IMR-90 (cell line): ENCODE measurements around the gene DPYD. TPM values are rescaled to one million over a fixed set of nuclear protein-coding genes. Genes with fewer than 3 reads are reported as not detected.

ENCODE experiments used
- ATAC-seq: fragments of 200-7000 bp; cut with Tn5 transposase; 2 replicates; pipeline ENCODE4 v1.9.1; 2020; ENCODE audit warnings: low read depth, mild to moderate bottlenecking, moderate library complexity
- BruUV-seq: library from RNA; stranded (reverse); fragments of 400-500 nt; replicated peaks from 2 replicates; lab custom pipeline; 2021; lab: Mats Ljungman, UMichigan
- CTCF ChIA-PET: fragments of 300-600 bp; formaldehyde crosslinking; extraction: SDS; loops from one replicate; lab custom pipeline; 2021; ENCODE audit warnings: antibody characterized with exemption; lab: Yijun Ruan, JAX
- POLR2A ChIA-PET: fragments of 300-600 bp; sonication (Branson Sonifier 250); formaldehyde crosslinking; loops from one replicate; lab custom pipeline; 2022; ENCODE audit warnings: antibody characterized with exemption; ENCODE audit not compliant: unreplicated experiment; lab: Charles Lee
- DNase-seq: peaks from one replicate; pipeline ENCODE4 v3.0.0; 2013
- H2AFZ ChIP-seq: replicated peaks from 2 replicates; pipeline ENCODE3; 2013; ENCODE audit warnings: low read length, mild to moderate bottlenecking; ENCODE audit not compliant: poor library complexity
- H2AK5ac ChIP-seq: 2 replicates; pipeline ENCODE4 v1.6.1; 2013; ENCODE audit warnings: low read depth, low read length, inconsistent platforms
- H2AK9ac ChIP-seq: replicated peaks from 2 replicates; pipeline ENCODE3; 2013; ENCODE audit warnings: mild to moderate bottlenecking, low read depth, low read length, moderate library complexity; ENCODE audit not compliant: poor library complexity
- H2BK120ac ChIP-seq: 2 replicates; pipeline ENCODE4 v1.6.1; 2013; ENCODE audit warnings: low read depth, low read length, inconsistent platforms
- H2BK15ac ChIP-seq: 3 replicates; pipeline ENCODE4 v1.6.1; 2013; ENCODE audit warnings: low read depth, low read length, inconsistent platforms
- H2BK20ac ChIP-seq: 2 replicates; pipeline ENCODE4 v1.6.1; 2013; ENCODE audit warnings: low read depth, mild to moderate bottlenecking, inconsistent platforms, low read length, moderate library complexity
- H2BK5ac ChIP-seq: 2 replicates; pipeline ENCODE4 v1.6.1; 2013; ENCODE audit warnings: mild to moderate bottlenecking, low read depth, low read length, inconsistent platforms; ENCODE audit not compliant: poor library complexity, severe bottlenecking
- H3K14ac ChIP-seq: replicated peaks from 2 replicates; pipeline ENCODE4 v1.6.1; 2013; ENCODE audit warnings: low read depth, low read length, inconsistent platforms
- H3K18ac ChIP-seq: 2 replicates; pipeline ENCODE4 v1.6.1; 2013; ENCODE audit warnings: low read depth, low read length, control low read depth
- H3K23ac ChIP-seq: 2 replicates; pipeline ENCODE4 v1.6.1; 2013; ENCODE audit warnings: low read depth, low read length, inconsistent platforms
- H3K27ac ChIP-seq: 2 replicates; pipeline ENCODE4 v1.5.1; 2013; ENCODE audit warnings: mild to moderate bottlenecking, control low read depth, low read length; ENCODE audit not compliant: insufficient read depth
- H3K27me3 ChIP-seq: 2 replicates; pipeline ENCODE4 v1.6.1; 2013; ENCODE audit warnings: low read length; ENCODE audit not compliant: control insufficient read depth, insufficient read depth
- H3K36me3 ChIP-seq: 2 replicates; pipeline ENCODE4 v1.6.1; 2013; ENCODE audit warnings: low read length, mixed read lengths; ENCODE audit not compliant: control insufficient read depth, insufficient read depth
- H3K4ac ChIP-seq: 2 replicates; pipeline ENCODE4 v1.6.1; 2013; ENCODE audit warnings: low read depth, low read length, inconsistent platforms
- H3K4me1 ChIP-seq: 2 replicates; pipeline ENCODE4 v1.6.1; 2013; ENCODE audit warnings: low read length, mixed read lengths; ENCODE audit not compliant: control insufficient read depth, insufficient read depth
- H3K4me2 ChIP-seq: 2 replicates; pipeline ENCODE4 v1.6.1; 2013; ENCODE audit warnings: low read depth, mild to moderate bottlenecking, control low read depth, low read length, moderate library complexity
- H3K4me3 ChIP-seq: 2 replicates; pipeline ENCODE4 v1.5.1; 2013; ENCODE audit warnings: low read depth, mild to moderate bottlenecking, control low read depth, low read length, moderate library complexity; ENCODE audit not compliant: insufficient read depth
- H3K56ac ChIP-seq: 2 replicates; pipeline ENCODE4 v1.6.1; 2013; ENCODE audit warnings: low read length, inconsistent platforms; ENCODE audit not compliant: insufficient read depth; ENCODE audit errors: extremely low read depth
- H3K79me1 ChIP-seq, 2 experiments: 2 replicates each; pipeline ENCODE4 v1.6.1; 2013; ENCODE audit warnings: low read length in 2 of 2, inconsistent platforms in 1 of 2, low read depth in 1 of 2
- H3K9ac ChIP-seq: 2 replicates; pipeline ENCODE4 v1.6.1; 2013; ENCODE audit warnings: low read depth, low read length, control low read depth
- H3K9me1 ChIP-seq: 2 replicates; pipeline ENCODE4 v1.6.1; 2013; ENCODE audit warnings: low read length, inconsistent platforms; ENCODE audit not compliant: insufficient read depth
- H3K9me3 ChIP-seq: 2 replicates; pipeline ENCODE4 v1.6.1; 2013; ENCODE audit warnings: low read length; ENCODE audit not compliant: control insufficient read depth, insufficient read depth
- H4K20me1 ChIP-seq: 2 replicates; pipeline ENCODE4 v1.6.1; 2013; ENCODE audit warnings: low read length, inconsistent platforms; ENCODE audit not compliant: insufficient read depth
- H4K5ac ChIP-seq: 2 replicates; pipeline ENCODE4 v1.6.1; 2013; ENCODE audit warnings: mild to moderate bottlenecking, low read depth, low read length, control low read depth
- H4K8ac ChIP-seq, 2 experiments: 2 replicates each; pipeline ENCODE4 v1.6.1; 2013; ENCODE audit warnings: low read depth in 2 of 2, low read length in 2 of 2, control low read depth in 1 of 2, inconsistent platforms in 1 of 2
- H4K91ac ChIP-seq: 2 replicates; pipeline ENCODE4 v1.6.1; 2013; ENCODE audit warnings: low read depth, low read length, inconsistent platforms; ENCODE audit not compliant: insufficient read depth
- CHD1 ChIP-seq: IDR thresholded peaks from 2 replicates; pipeline ENCODE4 v1.6.1; 2012; ENCODE audit warnings: low read depth, low read length, improper control_type of control experiment
- FOS ChIP-seq: fragments of 150-350 bp; IDR thresholded peaks from 2 replicates; pipeline ENCODE4 v1.6.1; 2016; ENCODE audit warnings: low read depth, low read length
- POLR2A ChIP-seq: IDR thresholded peaks from 2 replicates; pipeline ENCODE4 v1.6.1; 2012; ENCODE audit warnings: mild to moderate bottlenecking, low read depth, low read length
- RAD21 ChIP-seq: IDR thresholded peaks from 2 replicates; pipeline ENCODE4 v1.6.1; 2012; ENCODE audit warnings: low read length, improper control_type of control experiment
- SMC3 ChIP-seq: fragments of 150-350 bp; IDR thresholded peaks from 2 replicates; pipeline ENCODE4 v1.6.1; 2016; ENCODE audit warnings: low read depth, mild to moderate bottlenecking, antibody characterized with exemption, low read length, moderate library complexity
- WGBS, 2 experiments: methylation state at CpG; one replicate each; pipeline versions ENCODE4 v1.1.5 to v1.1.7; 2013; ENCODE audit warnings: missing lambda C conversion rate in 2 of 2; ENCODE audit not compliant: insufficient read length in 1 of 2; ENCODE audit errors: extremely low coverage in 2 of 2; 5-methylcytosine and 5-hydroxymethylcytosine counted together
- dilution Hi-C: fragments of 300-500 bp; cut with HindIII; formaldehyde crosslinking; loops from one replicate; pipeline ENCODE4 v1.14.3; 2018; ENCODE audit warnings: low sequenced_read_pairs; ENCODE audit not compliant: unreplicated experiment
- in situ Hi-C: fragments of 300-500 bp; cut with MboI; formaldehyde crosslinking; loops from 3 replicates; pipeline ENCODE4 v1.14.3; 2019; ENCODE audit warnings: low sequenced_read_pairs, inconsistent platforms, mixed read lengths
- intact Hi-C: fragments of 100-400 bp; cut with micrococcal nuclease; formaldehyde crosslinking; loops from 2 replicates; pipeline ENCODE4 v1.10.0; 2022
- polyA plus RNA-seq, 3 experiments: library from polyadenylated mRNA; depleted of rRNA; stranded (reverse); fragments of >200 nt; gene quantifications; 2 replicates each; pipeline ENCODE4 v1.2.3, GENCODE V29; 2012; ENCODE audit warnings: low replicate concordance in 1 of 3
- total RNA-seq: library from RNA; depleted of rRNA; stranded (reverse); fragments of >200 nt; gene quantifications from 2 replicates; pipeline ENCODE4 v1.2.3, GENCODE V29; 2012

Gene DPYD
- total and polyA plus RNA-seq, 2 of the 4 experiments (the other 2 are of a cell fraction) = 9.3 to 47.3 TPM

DNA sequence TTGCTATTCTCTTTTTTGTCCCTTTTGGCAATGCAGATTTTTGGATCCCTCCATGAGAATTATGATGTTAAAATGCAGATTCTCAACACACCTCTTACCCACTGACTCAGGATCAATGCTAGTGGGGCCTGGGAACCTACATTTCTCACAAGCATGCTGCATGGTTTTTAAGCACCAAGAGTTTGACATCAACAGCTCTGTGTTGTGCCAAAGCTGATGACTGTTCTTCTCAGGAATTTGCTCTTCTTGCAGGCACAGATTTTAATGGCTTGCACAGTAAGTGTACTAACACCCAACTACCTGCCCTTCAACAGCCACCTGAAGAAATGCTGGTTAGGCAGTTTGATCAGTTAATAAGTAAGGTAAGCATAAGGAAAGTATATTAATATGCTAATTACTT lies 730.5 kb downstream of the DPYD start (continued):
- TF ChIP-seq POLR2A (no peak), SMC3 (no peak), FOS (no peak), RAD21 (no peak)

DNA sequence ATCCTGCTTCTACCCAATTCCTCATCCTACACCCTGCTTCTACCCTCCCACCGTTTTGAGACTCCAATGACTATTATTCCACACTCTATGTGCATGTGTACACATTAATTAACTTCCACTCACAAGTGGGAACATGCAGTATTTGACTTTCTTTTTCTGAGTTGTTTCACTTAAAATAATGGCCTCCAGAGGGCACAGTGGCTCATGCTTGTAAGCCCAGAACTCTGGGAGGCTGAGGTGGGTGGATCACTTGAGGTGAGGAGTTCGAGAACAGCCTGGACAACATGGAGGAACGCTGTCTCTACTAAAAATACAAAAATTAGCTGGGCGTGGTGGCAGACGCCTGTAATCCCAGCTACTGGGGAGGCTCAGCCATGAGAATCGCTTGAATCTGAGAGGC lies 734.5 kb downstream of the DPYD start:
- no peak overlapping the region for H3K9ac ChIP-seq
- no peaks in the 10 kb centered on the region for H3K9me3 ChIP-seq
- in situ Hi-C loops (no loop called here), intact Hi-C loops (no loop called here), dilution Hi-C loops (no loop called here)
- no peaks in the 10 kb centered on the region for H3K27me3 ChIP-seq
- no peaks in the 10 kb centered on the region for H3K79me1 ChIP-seq
- 60% methylated on average over 1 of the region's 6 CpGs; no CpG with 5 or more reads in 1 of the 2 experiments for WGBS, 2 experiments
- no peak overlapping the region for H2BK5ac ChIP-seq
- no peak overlapping the region for H4K8ac ChIP-seq
- H2BK20ac ChIP-seq = no peak overlapping the region
- TF ChIP-seq RAD21 (peak; percentile 22; the same call in 1 of the 2 replicates), CHD1 (no peak)
- H3K4me2 ChIP-seq = no peak overlapping the region
- no peak overlapping the region for H3K23ac ChIP-seq
- no peak overlapping the region for H3K18ac ChIP-seq
- H2AK9ac ChIP-seq = no peak overlapping the region
- no peak overlapping the region for H2AFZ ChIP-seq
- H3K4me1 ChIP-seq = no peaks in the 10 kb centered on the region; the same call in 1 of the 2 replicates
- ATAC-seq (no peak), DNase-seq (no peak)
- no peak overlapping the region for H2AK5ac ChIP-seq
- no peak overlapping the region for H4K5ac ChIP-seq
- no peaks in the 10 kb centered on the region for H3K36me3 ChIP-seq
- H3K14ac ChIP-seq = no peak overlapping the region
- BruUV-seq = no TSS peak
- POLR2A ChIA-PET = no interaction called here
- H2BK15ac ChIP-seq = no peak overlapping the region
- H2BK120ac ChIP-seq = no peak overlapping the region
- H3K9me1 ChIP-seq = no peaks in the 10 kb centered on the region
- H3K4me3 ChIP-seq = no peak overlapping the region
- no peak overlapping the region for H4K91ac ChIP-seq
- H3K56ac ChIP-seq = no peak overlapping the region
- no peak overlapping the region for H3K4ac ChIP-seq
- no peaks in the 10 kb centered on the region for H4K20me1 ChIP-seq
- no peak overlapping the region for H3K27ac ChIP-seq
- CTCF ChIA-PET = no interaction called here
